ELR (cell line): ENCODE data around the gene MUC5B.
"Not testable (repeated sequence)": the region's sequence is repeated elsewhere in the genome, so short reads cannot be mapped to it uniquely, and the experiment has no call there.

Experiments
- DNase-seq: peaks from one replicate; pipeline ENCODE4 v3.0.0-alpha.2; 2015; ENCODE audit warnings: low read depth

The MUC5B gene

GRCh38 chr11:1222491-1223345, at the start of gene MUC5B:
Gene MUC5B, plus strand, starts transcription at chr11:1223066. Its CDS starts 58 bp downstream, at chr11:1223124.
- DNase-seq: no peak

- not testable (repeated sequence) for DNase-seq
Observed at GRCh38 chr11:1173396-1173795, 49.5 kb upstream of the MUC5B start.

- no peak for DNase-seq
Observed at GRCh38 chr11:1174441-1175370, 48.2 kb upstream of the MUC5B start.

GRCh38 chr11:1175461-1176223, 47.2 kb upstream of the MUC5B start:
- DNase-seq: no peak

GRCh38 chr11:1176224-1177019, 46.4 kb upstream of the MUC5B start:
- DNase-seq: no peak

GRCh38 chr11:1177020-1177770, 45.7 kb upstream of the MUC5B start:
- no peak for DNase-seq

- DNase-seq: no peak
Observed at GRCh38 chr11:1177771-1178090, 45.1 kb upstream of the MUC5B start.

GRCh38 chr11:1178201-1178885, 44.5 kb upstream of the MUC5B start:
- no peak for DNase-seq

- DNase-seq: no peak
Observed at GRCh38 chr11:1178906-1179305, 44.0 kb upstream of the MUC5B start.

GRCh38 chr11:1179641-1180040, 43.2 kb upstream of the MUC5B start:
- no peak for DNase-seq

- DNase-seq: no peak
Observed at GRCh38 chr11:1180171-1180570, 42.7 kb upstream of the MUC5B start.

- DNase-seq: no peak
Observed at GRCh38 chr11:1180947-1181391, 41.9 kb upstream of the MUC5B start.

- DNase-seq: no peak
Observed at GRCh38 chr11:1181420-1181819, 41.4 kb upstream of the MUC5B start.

- DNase-seq: no peak
Observed at GRCh38 chr11:1181853-1182535, 40.9 kb upstream of the MUC5B start.

- DNase-seq: not testable (repeated sequence)
Observed at GRCh38 chr11:1184139-1184538, 38.7 kb upstream of the MUC5B start.

GRCh38 chr11:1188451-1189130, 34.3 kb upstream of the MUC5B start:
- DNase-seq: not testable (repeated sequence)

GRCh38 chr11:1189816-1190215, 33.0 kb upstream of the MUC5B start:
- not testable (repeated sequence) for DNase-seq

- not testable (repeated sequence) for DNase-seq
Observed at GRCh38 chr11:1191786-1192470, 30.9 kb upstream of the MUC5B start.
